Amniotic stem cell (primary cell): ENCODE data around the gene VWA3B.

Experiments
- DNase-seq: peaks from one replicate; lab custom pipeline; 2025; lab: John Stamatoyannopoulos, UW

VWA3B gene

GRCh38 chr2:98334439-98335078 is 247.6 kb downstream of the VWA3B start:
- peak; percentile 89 for DNase-seq

DNA sequence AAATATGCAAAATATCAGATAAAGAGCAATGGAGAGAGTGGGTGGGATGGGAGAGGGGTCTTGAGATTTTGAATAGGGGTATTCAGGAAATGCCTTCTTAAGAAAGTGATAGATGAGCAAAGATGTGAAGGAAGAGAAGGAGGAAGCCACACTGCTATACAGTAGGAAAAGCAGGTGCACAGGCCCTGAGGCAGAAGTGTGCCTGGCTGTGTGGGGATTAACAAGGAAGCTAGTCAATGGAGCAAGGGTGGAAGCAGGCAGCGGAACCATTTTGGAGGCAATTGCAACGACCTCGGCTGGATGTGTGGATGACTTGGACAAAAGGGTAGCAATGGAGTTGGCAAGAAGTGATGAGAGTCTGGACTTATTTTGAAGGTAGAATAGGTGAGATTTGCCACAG is 248.3 kb downstream of the VWA3B start:
- DNase-seq = no peak

- no peak for DNase-seq
Measured at GRCh38 chr2:98341241-98341640, 254.3 kb downstream of the VWA3B start.

- DNase-seq = no peak
Measured at GRCh38 chr2:98343285-98343684, 256.3 kb downstream of the VWA3B start.

GRCh38 chr2:98346311-98347236 is 259.6 kb downstream of the VWA3B start, which contains the start of gene CNGA3:
TSS of gene CNGA3 (plus strand) at chr2:98346456. CDS start at chr2:98369976, 23,520 bp downstream.
- no peak for DNase-seq

DNA sequence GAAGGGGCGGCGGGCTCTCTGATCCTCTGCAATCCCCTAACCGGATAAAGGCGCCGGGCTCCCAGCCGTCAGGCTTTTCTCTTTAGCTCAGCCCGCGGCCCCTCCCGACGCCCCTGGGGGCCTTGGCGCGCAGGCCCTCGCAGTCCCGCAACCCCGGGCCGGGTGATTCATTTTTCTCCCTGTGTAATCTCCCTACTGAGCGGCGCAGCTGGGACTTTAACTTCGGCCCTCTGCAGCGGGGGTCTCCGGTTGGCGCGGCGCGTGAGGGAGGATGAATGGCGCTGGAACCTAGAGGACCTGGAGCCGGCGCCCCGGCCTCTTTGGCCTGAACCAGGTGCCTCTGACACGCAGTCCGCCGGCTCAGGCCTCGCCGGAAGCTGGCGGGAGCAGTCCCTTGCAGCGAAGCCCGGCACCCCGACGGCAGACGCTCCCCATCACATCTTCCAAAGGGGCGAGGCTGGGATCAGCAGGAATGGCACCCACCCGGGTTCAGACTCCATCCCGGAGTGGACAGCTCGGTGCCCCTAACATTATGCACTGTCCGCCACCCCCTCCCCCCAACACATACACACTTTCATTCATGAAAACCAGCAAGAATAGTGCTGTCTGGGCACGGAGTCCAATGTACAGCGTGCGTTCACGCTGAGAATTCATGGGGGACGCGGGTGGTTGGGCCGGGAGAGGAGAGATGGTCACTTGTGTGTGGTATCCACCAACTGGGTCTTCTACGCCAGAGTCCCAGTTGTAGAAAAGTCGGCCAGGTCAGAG is 260.5 kb downstream of the VWA3B start:
- DNase-seq = no peak

DNA sequence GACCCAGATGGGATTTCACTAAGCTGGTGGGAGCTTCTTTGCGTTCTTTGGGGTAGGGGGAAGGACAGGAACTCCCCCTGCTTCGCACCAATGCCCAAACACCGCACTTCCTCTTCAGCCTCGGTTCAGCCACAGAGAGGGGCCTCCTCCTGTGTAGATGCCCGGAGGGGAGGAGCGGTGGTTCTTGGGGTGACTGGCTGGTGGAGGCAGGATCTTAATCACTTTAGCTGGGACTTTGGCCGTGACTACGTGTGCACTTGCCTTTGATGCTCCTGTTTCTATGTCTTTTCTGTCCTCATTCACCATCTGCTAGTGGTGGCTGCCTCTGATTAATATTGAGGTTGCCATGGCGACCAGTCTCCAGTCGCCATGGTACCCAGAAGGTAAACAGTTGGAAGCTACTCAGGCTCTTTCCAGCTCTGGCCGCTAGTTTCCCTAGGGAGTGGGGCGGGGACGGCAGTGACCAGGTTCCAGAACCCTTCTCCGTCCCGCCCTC is 261.1 kb downstream of the VWA3B start:
- DNase-seq = no peak

DNA sequence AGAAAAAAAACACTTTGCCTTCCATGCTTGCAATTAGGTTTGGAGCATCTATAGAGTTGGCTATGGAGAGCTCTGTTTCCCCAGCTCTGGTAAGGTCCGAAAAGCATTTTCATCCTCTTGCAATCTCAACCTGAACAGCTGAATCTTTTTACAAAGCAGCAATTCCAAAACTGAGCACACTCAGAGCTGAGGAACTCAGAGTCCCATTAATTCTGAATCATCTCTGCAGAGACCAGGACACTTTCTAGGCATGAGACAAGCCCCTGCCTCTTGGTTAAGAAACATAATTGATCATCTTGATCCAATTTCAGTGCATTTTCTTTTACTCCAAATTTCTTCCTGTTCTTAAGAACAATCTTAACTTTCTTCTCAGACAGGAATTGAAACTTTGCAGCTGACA is 263.4 kb downstream of the VWA3B start:
- peak; percentile 45 for DNase-seq

- DNase-seq = no peak
Measured at GRCh38 chr2:98355881-98356280, 268.9 kb downstream of the VWA3B start.

DNA sequence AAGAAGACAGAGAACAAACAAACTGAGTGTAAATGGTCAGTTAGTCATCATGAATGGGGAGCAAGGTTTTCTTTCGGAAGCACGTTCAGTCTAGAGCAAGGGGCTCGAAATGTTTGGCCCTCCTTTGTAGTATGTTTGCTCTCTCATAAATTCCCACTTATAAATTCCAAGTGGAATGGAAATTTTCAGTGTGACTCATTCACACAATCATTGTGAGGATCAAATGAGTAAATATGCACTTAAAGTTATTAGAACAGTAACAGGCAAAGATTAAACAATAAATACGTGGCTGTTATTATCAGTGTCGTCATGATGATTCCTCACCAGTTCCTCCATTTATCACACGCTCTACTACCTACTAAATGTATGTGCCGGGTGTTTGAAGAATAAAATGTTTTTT is 269.8 kb downstream of the VWA3B start:
- no peak for DNase-seq

- no peak for DNase-seq
Measured at GRCh38 chr2:98357849-98358248, 270.9 kb downstream of the VWA3B start.

DNA sequence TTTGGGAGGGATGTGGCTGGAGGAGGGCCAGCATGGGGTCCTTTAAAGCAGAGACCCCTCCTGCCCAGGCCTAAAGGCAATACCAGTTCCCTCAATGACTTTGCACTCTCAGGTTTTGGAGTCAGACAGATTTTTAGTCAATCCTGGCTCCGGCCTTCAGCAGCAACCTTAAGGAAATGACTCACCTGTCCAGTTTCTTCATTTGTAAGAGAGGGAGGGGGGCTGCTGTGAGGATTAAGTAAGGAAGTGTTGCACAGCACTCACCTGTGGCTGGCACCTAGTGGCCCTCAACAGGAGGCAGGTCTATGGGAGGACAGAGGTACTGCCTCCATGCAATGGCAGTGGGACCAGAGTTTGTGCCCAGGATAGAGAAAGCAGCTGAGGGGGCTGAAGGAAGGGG is 273.0 kb downstream of the VWA3B start:
- DNase-seq = no peak
